HEK293 (cell line): ENCODE measurements around the gene TPM4.

Source experiments
- ZBTB10 ChIP-seq: fragments of 450-650 bp; formaldehyde crosslinking; IDR thresholded peaks from 2 replicates; pipeline ENCODE4 v1.5.1; 2016; ENCODE audit warnings: missing biosample characterization, missing genetic modification characterization
- ZNF175 ChIP-seq: fragments of 450-650 bp; formaldehyde crosslinking; IDR thresholded peaks from 2 replicates; pipeline ENCODE4 v1.5.1; 2016; ENCODE audit warnings: missing biosample characterization, missing genetic modification characterization
- ZNF18 ChIP-seq: fragments of 450-650 bp; formaldehyde crosslinking; IDR thresholded peaks from 2 replicates; pipeline ENCODE4 v1.5.1; 2016; ENCODE audit warnings: missing biosample characterization, missing genetic modification characterization
- ZNF510 ChIP-seq: fragments of 450-650 bp; formaldehyde crosslinking; IDR thresholded peaks from 2 replicates; pipeline ENCODE4 v1.5.1; 2018; ENCODE audit warnings: mild to moderate bottlenecking, missing genetic modification characterization, missing biosample characterization; ENCODE audit not compliant: insufficient replicate concordance
- ZNF571 ChIP-seq: fragments of 450-650 bp; formaldehyde crosslinking; IDR thresholded peaks from 2 replicates; pipeline ENCODE4 v1.5.0; 2017; ENCODE audit warnings: missing biosample characterization, missing genetic modification characterization
- ZNF626 ChIP-seq: fragments of 450-650 bp; sonication (Bioruptor Pico); formaldehyde crosslinking; IDR thresholded peaks from 2 replicates; pipeline ENCODE4 v1.5.1; 2018; ENCODE audit warnings: missing biosample characterization, missing genetic modification characterization, inconsistent platforms
- ZNF707 ChIP-seq: fragments of 450-650 bp; formaldehyde crosslinking; IDR thresholded peaks from 2 replicates; pipeline ENCODE4 v1.5.1; 2016; ENCODE audit warnings: missing biosample characterization, missing genetic modification characterization
- ZSCAN23 ChIP-seq: fragments of 450-650 bp; formaldehyde crosslinking; IDR thresholded peaks from 2 replicates; pipeline ENCODE4 v1.5.1; 2016; ENCODE audit warnings: missing biosample characterization, missing genetic modification characterization
- TF ChIP-seq, protein P1 (sequence below): fragments of 450-650 bp; formaldehyde crosslinking; IDR thresholded peaks from 2 replicates; pipeline ENCODE4 v1.5.1; 2016; ENCODE audit warnings: missing biosample characterization, missing genetic modification characterization

- TF ChIP-seq ZNF707 (tag by site-specific recombination): no peak
- no peak for TF ChIP-seq ZNF626 (tag by site-specific recombination)
- TF ChIP-seq, protein P1, sequence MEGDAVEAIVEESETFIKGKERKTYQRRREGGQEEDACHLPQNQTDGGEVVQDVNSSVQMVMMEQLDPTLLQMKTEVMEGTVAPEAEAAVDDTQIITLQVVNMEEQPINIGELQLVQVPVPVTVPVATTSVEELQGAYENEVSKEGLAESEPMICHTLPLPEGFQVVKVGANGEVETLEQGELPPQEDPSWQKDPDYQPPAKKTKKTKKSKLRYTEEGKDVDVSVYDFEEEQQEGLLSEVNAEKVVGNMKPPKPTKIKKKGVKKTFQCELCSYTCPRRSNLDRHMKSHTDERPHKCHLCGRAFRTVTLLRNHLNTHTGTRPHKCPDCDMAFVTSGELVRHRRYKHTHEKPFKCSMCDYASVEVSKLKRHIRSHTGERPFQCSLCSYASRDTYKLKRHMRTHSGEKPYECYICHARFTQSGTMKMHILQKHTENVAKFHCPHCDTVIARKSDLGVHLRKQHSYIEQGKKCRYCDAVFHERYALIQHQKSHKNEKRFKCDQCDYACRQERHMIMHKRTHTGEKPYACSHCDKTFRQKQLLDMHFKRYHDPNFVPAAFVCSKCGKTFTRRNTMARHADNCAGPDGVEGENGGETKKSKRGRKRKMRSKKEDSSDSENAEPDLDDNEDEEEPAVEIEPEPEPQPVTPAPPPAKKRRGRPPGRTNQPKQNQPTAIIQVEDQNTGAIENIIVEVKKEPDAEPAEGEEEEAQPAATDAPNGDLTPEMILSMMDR (tag by site-specific recombination): no peak
- TF ChIP-seq ZNF175 (tag by site-specific recombination): no peak
- no peak for TF ChIP-seq ZNF571 (tag by site-specific recombination)
- no peak for TF ChIP-seq ZNF18
- TF ChIP-seq ZSCAN23 (tag by site-specific recombination): no peak
- TF ChIP-seq ZBTB10 (tag by site-specific recombination): no peak
- no peak for TF ChIP-seq ZNF510 (tag by site-specific recombination)
Observed at GRCh38 chr19:16039545-16039944, 36.8 kb upstream of the TPM4 start.
